GM21576 (cell line): ENCODE measurements around the gene ACSF2.

ENCODE experiments used
- ATAC-seq: cut with Tn5 transposase; IDR thresholded peaks from one replicate; pipeline ENCODE4 v1.9.1; 2021; ENCODE audit warnings: mild to moderate bottlenecking, moderate library complexity; ENCODE audit not compliant: unreplicated experiment

The ACSF2 gene

GRCh38 chr17:50437409-50437808 is 11.4 kb downstream of the ACSF2 start:
- ATAC-seq, result no peak

GRCh38 chr17:50439008-50439407 is 13.0 kb downstream of the ACSF2 start:
- no peak for ATAC-seq

- ATAC-seq, result no peak
Measured at GRCh38 chr17:50440172-50440837, 14.3 kb downstream of the ACSF2 start.

GRCh38 chr17:50440838-50441829 is 15.1 kb downstream of the ACSF2 start:
- no peak for ATAC-seq

- no peak for ATAC-seq
Measured at GRCh38 chr17:50443505-50443974, 17.5 kb downstream of the ACSF2 start.

GRCh38 chr17:50444841-50445715 is 19.1 kb downstream of the ACSF2 start:
- no peak for ATAC-seq

- no peak for ATAC-seq
Measured at GRCh38 chr17:50445730-50446325, 19.8 kb downstream of the ACSF2 start.

GRCh38 chr17:50447870-50448595 is 22.0 kb downstream of the ACSF2 start:
- ATAC-seq, result no peak

- no peak for ATAC-seq
Measured at GRCh38 chr17:50448643-50449042, 22.6 kb downstream of the ACSF2 start.

- ATAC-seq, result peak; percentile 29
Measured at GRCh38 chr17:50451943-50452629, 26.1 kb downstream of the ACSF2 start.

- ATAC-seq, result peak; percentile 70
Measured at GRCh38 chr17:50452630-50453300, 26.7 kb downstream of the ACSF2 start.

GRCh38 chr17:50453901-50454300 is 27.9 kb downstream of the ACSF2 start:
- ATAC-seq, result no peak

GRCh38 chr17:50457621-50458020 is 31.6 kb downstream of the ACSF2 start:
- ATAC-seq, result no peak

- no peak for ATAC-seq
Measured at GRCh38 chr17:50458270-50458669, 32.3 kb downstream of the ACSF2 start.

- no peak for ATAC-seq
Measured at GRCh38 chr17:50458701-50459676, 33.0 kb downstream of the ACSF2 start.

GRCh38 chr17:50459756-50460155 is 33.7 kb downstream of the ACSF2 start:
- no peak for ATAC-seq

- no peak for ATAC-seq
Measured at GRCh38 chr17:50460831-50461526, 35.0 kb downstream of the ACSF2 start.
